ENCODE data around the gene ANTXRL. TPM values are rescaled to one million over a fixed set of nuclear protein-coding genes. Genes with fewer than 3 reads are reported as not detected.
"Not testable (repeated sequence)": the region's sequence is repeated elsewhere in the genome, so short reads cannot be mapped to it uniquely, and the experiment has no call there.

ANTXRL gene
- total RNA-seq, 1 donor from 2014 or later = not detected

DNA sequence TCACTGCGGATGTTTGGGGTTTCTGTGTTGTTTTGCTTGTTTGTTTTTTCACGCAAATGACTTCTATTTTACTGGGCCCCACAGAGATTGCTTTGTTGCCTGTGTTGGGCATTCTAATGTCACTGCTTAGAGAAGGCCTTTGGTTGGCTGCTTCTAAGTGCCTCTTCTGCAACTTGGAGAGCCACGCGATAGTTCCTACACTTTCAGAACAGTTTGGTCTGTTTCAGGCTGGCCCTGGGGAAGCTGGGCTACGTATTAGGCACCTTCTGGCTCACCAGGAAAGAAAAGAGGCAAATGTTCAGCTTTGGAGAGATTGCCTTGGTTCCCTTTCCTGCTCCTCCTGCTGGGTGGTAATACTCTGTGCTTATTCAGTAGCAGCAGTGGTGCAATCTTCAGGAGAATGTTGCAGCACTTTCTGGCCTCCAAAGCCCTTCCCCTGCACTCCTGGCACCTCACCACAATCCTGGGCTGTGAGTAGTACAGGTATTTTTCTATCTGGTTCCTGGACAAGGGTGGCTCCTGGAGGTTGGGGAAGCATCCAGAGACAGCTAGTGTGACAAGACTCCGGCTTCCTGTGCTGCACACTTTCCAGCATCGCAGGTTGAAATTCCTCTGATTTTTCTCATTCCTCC is 1.2 kb downstream of the ANTXRL start:
- H3K27me3 Mint-ChIP-seq (ENCODE audit: insufficient read depth) = peaks cover 19% of the 10 kb centered on the region
- H3K4me1 Mint-ChIP-seq (ENCODE audit: low read depth) = peaks cover 18% of the 10 kb centered on the region
- H3K36me3 Mint-ChIP-seq (ENCODE audit: low read depth) = no peaks in the 10 kb centered on the region
- no peaks in the 10 kb centered on the region for H3K9me3 Mint-ChIP-seq
- no peak overlapping the region for H3K4me3 Mint-ChIP-seq
- intact Hi-C loops (cut with micrococcal nuclease) = no loop called here
- DNase-seq (ENCODE audit: low spot score) = no peak
- no peak overlapping the region for H3K27ac Mint-ChIP-seq

DNA sequence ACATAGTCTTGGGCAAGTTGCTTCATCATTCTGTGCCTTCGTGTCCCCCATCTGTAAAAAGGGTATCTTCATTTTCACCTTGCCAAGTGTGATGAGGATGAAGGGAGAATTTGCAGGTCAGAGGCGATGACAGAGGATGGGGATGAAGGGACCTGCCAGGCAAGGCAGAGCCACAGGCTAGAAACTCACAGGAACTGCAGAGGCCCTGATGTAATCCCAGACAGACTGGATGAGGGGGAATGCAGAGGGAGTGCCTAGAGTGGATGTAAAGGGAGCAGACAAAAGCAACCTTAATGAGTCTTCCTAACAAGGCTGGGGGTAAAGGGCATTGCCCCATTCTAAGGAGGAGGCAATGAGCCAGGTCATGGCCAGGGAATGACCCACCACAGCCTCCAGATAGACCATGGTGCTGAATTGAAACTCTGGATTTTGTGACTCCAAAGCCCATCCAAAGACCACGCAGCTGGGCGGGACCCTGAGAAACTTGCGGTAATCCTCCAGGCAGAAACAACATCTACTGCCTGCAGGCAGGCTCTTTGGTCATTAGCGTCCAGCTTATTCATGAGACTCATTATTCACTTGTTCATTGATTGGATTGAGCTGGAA is 1.9 kb downstream of the ANTXRL start:
- peaks cover 12% of the 10 kb centered on the region for H3K4me1 Mint-ChIP-seq (ENCODE audit: low read depth)
- DNase-seq (ENCODE audit: low spot score) = no peak
- H3K9me3 Mint-ChIP-seq = no peaks in the 10 kb centered on the region
- H3K4me3 Mint-ChIP-seq = no peak overlapping the region
- H3K27me3 Mint-ChIP-seq (ENCODE audit: insufficient read depth) = peaks cover 19% of the 10 kb centered on the region
- H3K36me3 Mint-ChIP-seq (ENCODE audit: low read depth) = no peaks in the 10 kb centered on the region
- H3K27ac Mint-ChIP-seq = no peak overlapping the region
- intact Hi-C loops (cut with micrococcal nuclease) = no loop called here

DNA sequence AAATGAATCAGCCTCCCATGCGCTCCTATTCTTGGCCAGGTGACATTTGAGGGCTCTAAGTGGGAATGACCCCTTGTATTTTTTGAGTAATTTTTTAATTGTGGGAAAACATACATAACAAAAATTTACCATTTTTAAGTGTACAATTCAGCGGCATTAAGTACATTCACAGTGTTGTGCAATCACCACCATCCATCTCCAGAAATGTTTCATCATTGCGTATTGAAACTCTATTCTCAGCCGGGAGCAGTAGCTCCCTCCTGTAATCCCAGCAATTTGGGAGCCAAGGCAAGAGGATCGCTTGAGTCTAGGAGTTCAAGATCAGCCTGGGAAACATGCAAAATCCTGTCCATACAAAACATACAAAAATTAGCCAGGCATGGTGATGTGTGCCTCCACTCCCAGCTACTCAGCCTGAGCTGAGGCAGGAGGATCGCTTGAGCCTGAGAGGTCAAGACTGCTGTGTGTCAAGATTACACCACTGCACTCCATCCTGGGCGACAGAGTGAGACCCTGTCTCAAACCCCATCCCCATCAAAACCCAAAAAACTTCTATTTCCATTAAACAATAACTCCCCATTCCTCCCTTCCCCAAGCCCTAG is 2.5 kb downstream of the ANTXRL start:
- Mint-ChIP-seq H3K4me3 (no peak overlapping the region), H3K4me1 (ENCODE audit: low read depth) (peaks cover 6% of the 10 kb centered on the region), H3K36me3 (ENCODE audit: low read depth) (no peaks in the 10 kb centered on the region), H3K9me3 (no peaks in the 10 kb centered on the region), H3K27me3 (ENCODE audit: insufficient read depth) (peaks cover 19% of the 10 kb centered on the region), H3K27ac (no peak overlapping the region)
- intact Hi-C loops (cut with micrococcal nuclease) = no loop called here
- DNase-seq (ENCODE audit: low spot score) = no peak

DNA sequence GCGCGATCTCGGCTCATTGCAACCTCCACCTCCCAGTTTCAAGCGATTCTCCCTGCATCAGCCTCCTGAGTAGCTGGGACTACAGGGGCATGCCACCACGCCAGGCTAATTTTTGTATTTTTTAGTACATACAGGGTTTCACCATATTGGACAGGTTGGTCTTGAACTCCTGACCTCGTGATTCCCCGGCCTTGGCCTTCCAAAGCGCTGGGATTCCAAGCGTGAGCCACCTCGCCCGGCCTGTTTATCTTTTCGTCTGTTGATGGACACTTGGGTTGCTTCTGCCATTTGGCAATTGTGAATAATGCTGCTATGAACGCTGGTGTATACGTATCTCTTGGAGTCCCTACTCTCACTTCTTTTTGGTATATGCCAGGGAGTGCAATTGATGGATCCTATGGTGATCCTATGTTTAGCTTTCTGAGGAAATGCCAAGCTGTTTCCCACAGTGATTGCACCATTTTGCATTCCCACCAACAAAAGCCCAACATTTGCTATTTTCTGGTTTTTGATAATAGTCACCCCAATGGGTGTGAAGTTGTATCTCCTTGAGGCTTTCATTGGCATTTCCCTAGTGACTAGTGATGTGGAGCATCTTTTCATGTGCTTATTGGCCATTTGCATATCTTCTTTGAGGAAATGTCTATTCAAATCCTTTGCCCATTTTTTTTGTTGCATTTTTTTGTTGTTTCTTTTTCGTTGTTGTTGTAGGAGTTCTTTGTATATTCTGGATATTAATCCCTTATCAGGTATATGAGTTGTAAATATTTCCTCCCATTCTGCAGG is 3.5 kb downstream of the ANTXRL start:
- H3K9me3 Mint-ChIP-seq = no peaks in the 10 kb centered on the region
- H3K27ac Mint-ChIP-seq = no peak overlapping the region
- no peak overlapping the region for H3K4me3 Mint-ChIP-seq
- H3K36me3 Mint-ChIP-seq (ENCODE audit: low read depth) = no peaks in the 10 kb centered on the region
- intact Hi-C loops (cut with micrococcal nuclease) = no loop called here
- H3K4me1 Mint-ChIP-seq (ENCODE audit: low read depth) = peaks cover 2% of the 10 kb centered on the region
- DNase-seq (ENCODE audit: low spot score) = no peak
- peaks cover 19% of the 10 kb centered on the region for H3K27me3 Mint-ChIP-seq (ENCODE audit: insufficient read depth)

DNA sequence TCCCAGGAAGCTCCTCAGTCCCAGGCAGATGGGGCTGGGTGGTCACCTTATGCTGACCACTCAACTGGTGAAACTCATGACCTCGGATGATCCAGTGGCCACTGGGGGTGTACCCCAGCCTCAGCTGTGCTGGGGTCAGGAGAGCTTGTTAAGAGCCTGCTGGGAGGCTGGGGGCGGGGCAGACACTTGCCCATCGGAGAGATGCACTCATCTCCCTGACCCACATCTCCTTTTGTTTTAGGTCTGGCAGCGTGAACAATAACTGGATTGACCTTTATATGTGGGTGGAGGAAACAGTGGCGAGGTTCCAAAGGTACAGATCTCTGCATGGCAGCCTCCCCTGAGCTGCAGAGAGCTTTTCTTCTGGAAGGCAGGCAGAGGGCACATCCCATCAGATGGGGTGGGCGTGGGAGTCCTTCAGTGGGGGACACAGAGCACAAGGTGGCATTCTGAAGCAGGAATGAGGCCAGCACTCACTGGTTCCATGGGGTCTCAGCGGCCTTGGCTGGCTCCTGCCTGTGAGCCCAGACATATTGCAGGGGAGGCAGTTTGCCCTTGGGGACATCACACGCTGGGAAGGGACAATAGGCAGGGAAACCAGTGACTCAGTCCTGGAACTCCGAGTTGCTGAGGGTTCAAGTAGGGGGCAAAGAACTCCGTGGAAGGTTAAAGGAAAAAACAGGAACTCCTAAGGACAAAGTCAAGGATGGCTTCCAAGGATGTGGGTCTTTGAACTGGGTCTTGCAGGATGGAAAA is 5.2 kb downstream of the ANTXRL start:
- Mint-ChIP-seq H3K4me1 (ENCODE audit: low read depth) (no peaks in the 10 kb centered on the region), H3K4me3 (no peak overlapping the region), H3K27ac (no peak overlapping the region), H3K27me3 (ENCODE audit: insufficient read depth) (peaks cover 19% of the 10 kb centered on the region), H3K36me3 (ENCODE audit: low read depth) (no peaks in the 10 kb centered on the region), H3K9me3 (no peaks in the 10 kb centered on the region)
- intact Hi-C loops (cut with micrococcal nuclease) = no loop called here
- DNase-seq (ENCODE audit: low spot score) = no peak

DNA sequence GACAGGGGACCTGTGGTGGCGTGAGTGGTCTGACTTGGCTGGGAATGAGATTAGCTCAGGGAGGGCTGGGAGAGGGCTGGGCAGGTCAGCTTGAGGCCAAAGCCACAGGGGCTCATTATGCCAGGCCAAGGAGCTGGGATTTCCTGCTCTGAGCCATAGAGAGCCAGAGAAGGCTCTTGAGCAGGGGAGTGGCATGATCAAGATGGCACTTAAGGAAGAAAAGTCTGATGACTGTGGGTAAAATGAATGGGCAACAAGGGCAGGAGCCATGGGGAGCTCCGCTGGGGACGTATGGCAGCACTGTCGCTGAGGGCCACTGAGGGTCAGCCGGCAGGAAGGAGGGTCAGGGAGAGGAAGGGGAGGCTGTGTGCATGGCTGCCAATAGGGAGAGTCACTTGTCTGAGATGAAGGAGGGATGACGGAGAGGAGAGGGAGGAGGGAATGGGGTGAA is 5.8 kb downstream of the ANTXRL start:
- Mint-ChIP-seq H3K36me3 (ENCODE audit: low read depth) (no peaks in the 10 kb centered on the region), H3K4me3 (no peak overlapping the region), H3K4me1 (ENCODE audit: low read depth) (no peaks in the 10 kb centered on the region), H3K27ac (no peak overlapping the region), H3K9me3 (no peaks in the 10 kb centered on the region), H3K27me3 (ENCODE audit: insufficient read depth) (peaks cover 19% of the 10 kb centered on the region)
- no peak for DNase-seq (ENCODE audit: low spot score)
- intact Hi-C loops (cut with micrococcal nuclease) = no loop called here

DNA sequence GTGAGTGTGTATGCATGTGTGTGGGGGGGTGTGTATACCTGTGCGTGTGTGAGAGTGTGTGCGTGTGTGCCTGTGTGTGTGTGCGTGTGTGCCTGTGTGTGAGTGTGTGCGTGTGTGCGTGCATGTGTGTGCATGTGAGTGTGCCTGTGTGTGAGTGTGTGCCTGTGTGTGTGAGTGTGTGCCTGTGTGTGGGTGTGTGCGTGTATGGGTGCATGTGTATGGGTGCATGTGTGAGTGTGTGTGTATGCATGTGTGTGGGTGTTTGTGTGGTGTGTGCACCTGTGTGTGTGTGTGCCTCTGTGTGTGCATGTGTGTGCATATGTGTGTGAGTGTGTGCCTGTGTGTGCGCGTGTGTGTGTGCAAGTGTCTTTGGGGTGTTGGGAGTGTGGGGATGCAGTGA is 6.4 kb downstream of the ANTXRL start:
- no peak for DNase-seq (ENCODE audit: low spot score)
- H3K4me3 Mint-ChIP-seq = no peak overlapping the region

DNA sequence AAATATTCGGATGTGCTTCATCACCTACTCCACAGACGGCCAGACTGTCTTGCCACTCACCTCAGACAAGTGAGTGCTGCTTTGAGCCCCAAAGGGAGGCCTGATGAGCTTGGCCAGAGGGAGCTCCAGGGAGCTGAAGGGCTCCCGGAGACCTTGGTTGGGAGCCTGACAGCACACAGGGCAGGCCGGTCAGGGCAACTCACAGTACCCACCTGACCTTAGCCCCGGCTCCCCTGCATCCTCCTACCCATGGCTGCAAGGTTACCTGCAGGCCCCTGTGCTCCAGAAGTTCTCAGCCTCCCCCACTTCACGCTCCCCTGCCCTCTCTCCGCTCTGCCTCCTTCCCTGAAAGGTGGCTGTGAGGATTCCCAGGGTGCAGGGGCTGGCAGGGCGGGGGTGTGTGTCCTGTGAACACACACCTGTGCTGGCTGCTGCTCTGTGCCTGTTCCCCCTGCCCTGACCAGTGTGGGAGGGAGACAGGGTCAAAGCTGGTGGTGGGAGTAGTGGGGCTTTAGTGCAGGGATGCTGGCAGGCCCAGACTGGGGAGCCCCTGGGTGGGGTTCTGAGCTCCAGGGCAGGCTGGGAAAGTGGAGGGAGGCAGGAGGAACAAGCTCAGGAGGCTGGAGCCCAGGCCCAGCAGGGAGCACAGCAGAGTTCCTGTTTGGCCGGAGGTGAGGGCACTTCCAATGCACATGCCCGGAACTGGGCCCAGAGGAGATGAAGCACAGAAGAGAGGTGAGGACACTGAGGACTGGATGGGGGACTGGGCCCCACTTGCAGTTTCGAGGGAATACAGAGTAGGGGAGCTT is 7.2 kb downstream of the ANTXRL start:
- Mint-ChIP-seq H3K4me1 (ENCODE audit: low read depth) (peaks cover 12% of the 10 kb centered on the region), H3K9me3 (no peaks in the 10 kb centered on the region), H3K4me3 (no peak overlapping the region), H3K27me3 (ENCODE audit: insufficient read depth) (peaks cover 21% of the 10 kb centered on the region), H3K27ac (no peak overlapping the region), H3K36me3 (ENCODE audit: low read depth) (no peaks in the 10 kb centered on the region)
- DNase-seq (ENCODE audit: low spot score) = no peak
- intact Hi-C loops (cut with micrococcal nuclease) = no loop called here

More for the DNA sequence above, 6.4 kb downstream of the ANTXRL start:
- Mint-ChIP-seq H3K36me3 (ENCODE audit: low read depth) (no peaks in the 10 kb centered on the region), H3K27ac (no peak overlapping the region), H3K9me3 (no peaks in the 10 kb centered on the region), H3K27me3 (ENCODE audit: insufficient read depth) (peaks cover 19% of the 10 kb centered on the region), H3K4me1 (ENCODE audit: low read depth) (peaks cover 4% of the 10 kb centered on the region)
- intact Hi-C loops (cut with micrococcal nuclease) = no loop called here

DNA sequence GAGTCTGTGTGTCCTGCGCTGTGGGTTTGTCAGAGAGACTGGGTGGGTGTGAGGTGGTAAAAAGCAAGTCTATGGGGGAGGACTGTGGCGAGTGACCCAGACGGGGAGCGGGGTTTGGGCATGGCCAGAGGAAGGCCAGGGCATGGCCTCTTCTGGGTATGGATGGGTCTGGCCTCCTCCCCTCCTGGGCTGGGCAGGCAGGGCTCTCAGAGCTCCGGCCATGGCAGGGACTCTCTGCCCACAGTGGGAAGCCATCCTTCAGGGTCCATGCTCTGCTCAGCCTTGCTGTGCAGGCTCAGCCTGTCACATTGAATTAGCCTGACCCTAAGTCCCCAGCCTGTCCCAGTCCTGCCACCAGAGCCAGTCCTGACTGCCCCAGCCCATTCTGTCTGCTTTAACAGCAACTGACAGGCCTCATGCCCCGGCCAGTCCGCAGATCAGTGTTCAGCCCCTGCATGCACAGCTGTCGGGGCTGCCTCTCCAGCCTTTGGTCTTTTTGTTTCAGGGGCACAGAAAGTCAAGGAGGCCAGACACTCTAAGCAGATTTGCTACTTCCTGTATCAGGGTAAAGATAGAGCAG is 7.9 kb downstream of the ANTXRL start:
- no peak overlapping the region for H3K27ac Mint-ChIP-seq
- H3K4me3 Mint-ChIP-seq = no peak overlapping the region
- H3K36me3 Mint-ChIP-seq (ENCODE audit: low read depth) = no peaks in the 10 kb centered on the region
- H3K9me3 Mint-ChIP-seq = no peaks in the 10 kb centered on the region
- intact Hi-C loops (cut with micrococcal nuclease) = no loop called here
- no peak for DNase-seq (ENCODE audit: low spot score)
- H3K4me1 Mint-ChIP-seq (ENCODE audit: low read depth) = peaks cover 17% of the 10 kb centered on the region
- H3K27me3 Mint-ChIP-seq (ENCODE audit: insufficient read depth) = peaks cover 21% of the 10 kb centered on the region

DNA sequence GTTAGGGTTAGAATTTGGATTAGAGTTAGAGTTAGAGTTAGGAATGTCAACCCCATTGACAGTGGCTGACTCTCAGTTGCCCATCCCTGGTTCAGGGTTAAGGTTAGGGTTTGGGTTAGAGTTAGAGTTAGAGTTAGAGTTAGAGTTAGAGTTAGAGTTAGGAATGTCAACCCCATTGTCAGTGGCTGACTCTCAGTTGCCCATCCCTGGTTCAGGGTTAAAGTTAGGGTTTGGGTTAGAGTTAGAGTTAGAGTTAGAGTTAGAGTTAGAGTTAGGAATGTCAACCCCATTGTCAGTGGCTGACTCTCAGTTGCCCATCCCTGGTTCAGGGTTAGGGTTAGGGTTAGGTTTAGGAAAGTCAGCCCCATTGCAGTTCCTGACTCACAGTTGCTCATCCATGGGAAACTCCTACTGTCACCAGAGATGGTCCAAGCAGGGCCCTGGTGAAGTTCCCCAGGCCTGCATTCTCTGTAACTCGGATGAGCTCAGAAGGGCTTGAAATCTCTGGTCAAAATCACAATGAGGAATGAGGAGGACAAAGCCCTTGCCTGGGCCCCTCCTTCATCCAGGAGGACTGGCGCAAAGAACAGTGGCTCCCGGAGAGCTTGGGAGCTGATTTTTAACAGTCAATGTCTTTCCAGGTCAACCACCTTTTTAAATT is 8.7 kb downstream of the ANTXRL start:
- peaks cover 15% of the 10 kb centered on the region for H3K27me3 Mint-ChIP-seq (ENCODE audit: insufficient read depth)
- H3K4me3 Mint-ChIP-seq; H3K36me3 Mint-ChIP-seq (ENCODE audit: low read depth); H3K27ac Mint-ChIP-seq; H3K9me3 Mint-ChIP-seq; DNase-seq (ENCODE audit: low spot score); intact Hi-C loops (cut with micrococcal nuclease): not testable (repeated sequence)
- peaks cover 17% of the 10 kb centered on the region for H3K4me1 Mint-ChIP-seq (ENCODE audit: low read depth)

DNA sequence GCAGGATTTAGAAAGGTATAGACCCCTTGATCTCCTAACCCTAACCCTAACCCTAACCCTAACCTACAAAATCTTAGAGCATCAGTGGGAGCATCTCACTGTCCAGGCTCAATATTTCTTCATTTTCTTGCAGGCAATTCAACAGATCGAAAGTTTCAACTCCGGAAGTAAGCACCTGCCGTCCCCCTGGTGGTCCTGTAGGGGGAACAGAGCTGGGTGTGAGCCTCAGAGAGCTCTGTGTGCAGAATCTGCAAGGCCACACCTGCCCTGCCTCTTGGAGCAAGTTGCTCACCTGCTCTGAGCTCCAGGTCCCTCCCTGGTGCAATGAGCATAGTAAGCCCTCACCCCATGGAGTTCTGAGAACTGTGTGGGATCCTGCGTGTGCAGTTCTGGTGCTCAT is 9.3 kb downstream of the ANTXRL start:
- intact Hi-C loops (cut with micrococcal nuclease) = not testable (repeated sequence)

More for the DNA sequence above, 9.3 kb downstream of the ANTXRL start:
- not testable (repeated sequence) for H3K9me3 Mint-ChIP-seq; H3K4me3 Mint-ChIP-seq; H3K36me3 Mint-ChIP-seq (ENCODE audit: low read depth); H3K27ac Mint-ChIP-seq; DNase-seq (ENCODE audit: low spot score)
- peaks cover 12% of the 10 kb centered on the region for H3K27me3 Mint-ChIP-seq (ENCODE audit: insufficient read depth)
- peaks cover 17% of the 10 kb centered on the region for H3K4me1 Mint-ChIP-seq (ENCODE audit: low read depth)

Data from activated T-helper 1 cell treated with anti-CD3 and anti-CD28 coated beads, Interleukin-12 subunit alpha, Interleukin-12 subunit beta, Interleukin-2, Interleukin-4 antibody, amounts not matched to agents 30 ng/mL and 10 ng/mL and 1 ng/mL, durations not matched to agents 14 hours and 24 hours and 36 hours (primary cell).